Astrocyte (in vitro differentiated cells and primary cell): Measurements from ENCODE around the gene CAPZB. TPM values are rescaled to one million over a fixed set of nuclear protein-coding genes. Genes with fewer than 3 reads are reported as not detected.

Experiments
- DNase-seq: peaks from one replicate; pipeline ENCODE4 v3.0.0-alpha.2; 2010; ENCODE audit warnings: low read depth
- FAIRE-seq: peaks from 2 replicates; lab custom pipeline; 2011; peaks lifted over from hg19 to GRCh38; lab: Jason Lieb, UNC
- H2AFZ ChIP-seq: 2 replicates; pipeline ENCODE4 v1.6.0; 2012; ENCODE audit warnings: low read depth, low read length, inconsistent platforms
- H3K27ac ChIP-seq: 2 replicates; pipeline ENCODE4 v1.5.1; 2011; ENCODE audit warnings: low read depth, low read length, inconsistent platforms
- H3K27me3 ChIP-seq: 2 replicates; pipeline ENCODE4 v1.6.0; 2011; ENCODE audit warnings: low read length, inconsistent platforms; ENCODE audit not compliant: insufficient read depth
- H3K36me3 ChIP-seq: 2 replicates; pipeline ENCODE4 v1.5.1; 2011; ENCODE audit warnings: low read length, inconsistent platforms; ENCODE audit not compliant: insufficient read depth
- H3K4me1 ChIP-seq: 2 replicates; pipeline ENCODE4 v1.5.1; 2011; ENCODE audit warnings: low read length, inconsistent platforms; ENCODE audit not compliant: insufficient read depth
- H3K4me2 ChIP-seq: 2 replicates; pipeline ENCODE4 v1.6.0; 2012; ENCODE audit warnings: low read length, inconsistent platforms
- H3K4me3 ChIP-seq: 2 replicates; pipeline ENCODE4 v1.5.1; 2011; ENCODE audit warnings: low read depth, mild to moderate bottlenecking, low read length, inconsistent platforms; ENCODE audit not compliant: insufficient read depth
- H3K79me2 ChIP-seq: 2 replicates; pipeline ENCODE4 v1.6.0; 2012; ENCODE audit warnings: mild to moderate bottlenecking, low read length, inconsistent platforms; ENCODE audit not compliant: insufficient read depth
- H3K9ac ChIP-seq: 2 replicates; pipeline ENCODE4 v1.6.0; 2012; ENCODE audit warnings: mild to moderate bottlenecking, low read length, inconsistent platforms
- H3K9me3 ChIP-seq: 2 replicates; pipeline ENCODE4 v1.5.1; 2012; ENCODE audit warnings: low read depth, mild to moderate bottlenecking, low read length, inconsistent platforms; ENCODE audit not compliant: insufficient read depth
- H4K20me1 ChIP-seq: 2 replicates; pipeline ENCODE4 v1.6.0; 2012; ENCODE audit warnings: low read length, inconsistent platforms; ENCODE audit not compliant: insufficient read depth
- H3K27ac Mint-ChIP-seq: one replicate; pipeline ENCODE4 v1.8.0; 2021; ENCODE audit warnings: mild to moderate bottlenecking, mixed read lengths; ENCODE audit not compliant: unreplicated experiment
- H3K27me3 Mint-ChIP-seq: one replicate; pipeline ENCODE4 v1.8.0; 2021; ENCODE audit warnings: low read depth, mixed read lengths; ENCODE audit not compliant: unreplicated experiment
- H3K36me3 Mint-ChIP-seq: one replicate; pipeline ENCODE4 v1.8.0; 2021; ENCODE audit warnings: low read depth, mixed read lengths; ENCODE audit not compliant: unreplicated experiment
- H3K4me1 Mint-ChIP-seq: one replicate; pipeline ENCODE4 v1.8.0; 2021; ENCODE audit warnings: low read depth, mixed read lengths; ENCODE audit not compliant: unreplicated experiment
- H3K4me3 Mint-ChIP-seq: one replicate; pipeline ENCODE4 v1.8.0; 2021; ENCODE audit warnings: mild to moderate bottlenecking, moderate library complexity, mixed read lengths; ENCODE audit not compliant: unreplicated experiment
- H3K9me3 Mint-ChIP-seq: one replicate; pipeline ENCODE4 v1.8.0; 2021; ENCODE audit warnings: mild to moderate bottlenecking, mixed read lengths; ENCODE audit not compliant: unreplicated experiment
- EZH2 ChIP-seq: IDR thresholded peaks from 2 replicates; pipeline ENCODE4 v1.6.1; 2012; ENCODE audit warnings: mild to moderate bottlenecking, low read length, inconsistent platforms; ENCODE audit not compliant: insufficient read depth
- total RNA-seq: library from RNA; stranded (reverse); gene quantifications from 2 replicates; pipeline ENCODE4 v1.2.1, GENCODE V29; 2021
- TF ChIP-seq, protein P1 (sequence below): IDR thresholded peaks from 2 replicates; pipeline ENCODE4 v1.5.1; 2011; ENCODE audit warnings: low read depth, mild to moderate bottlenecking, inconsistent platforms, low read length, moderate library complexity; ENCODE audit not compliant: insufficient read depth

CAPZB gene
- total RNA-seq, 1 donor from 2014 or later, result 458 TPM

DNA sequence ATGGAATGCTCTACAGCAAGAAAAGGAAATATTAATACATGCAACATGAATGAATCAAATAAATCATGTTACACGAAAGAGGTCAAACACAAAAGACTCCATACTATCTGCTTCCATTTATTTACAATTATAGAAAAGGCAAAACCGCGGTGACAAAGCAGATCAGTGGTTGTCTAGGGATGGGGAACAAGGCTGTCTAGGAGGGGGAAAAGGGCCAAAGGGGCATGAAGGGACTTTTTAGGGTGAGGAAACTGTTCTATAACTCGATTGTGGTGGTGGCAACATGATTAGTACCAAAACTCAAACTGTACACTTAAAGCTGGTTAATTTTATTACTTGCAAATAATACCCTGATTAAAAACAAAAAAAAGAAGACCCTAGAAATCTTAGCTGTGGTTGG, 20.6 kb downstream of the CAPZB start:
- DNase-seq (no peak), FAIRE-seq (no peak)
- H3K36me3 ChIP-seq, result peaks cover 6% of the 10 kb centered on the region
- peaks cover 19% of the 10 kb centered on the region for H3K4me1 ChIP-seq
- no peaks in the 10 kb centered on the region for H3K9me3 ChIP-seq
- H3K4me1 Mint-ChIP-seq, result peaks cover 50% of the 10 kb centered on the region
- no peak overlapping the region for H3K27ac ChIP-seq
- no peaks in the 10 kb centered on the region for H3K9me3 Mint-ChIP-seq
- no peaks in the 10 kb centered on the region for H3K27me3 ChIP-seq
- H3K79me2 ChIP-seq, result peaks cover 96% of the 10 kb centered on the region
- no peak overlapping the region for H3K4me3 Mint-ChIP-seq
- H3K36me3 Mint-ChIP-seq, result peaks cover 4% of the 10 kb centered on the region
- H3K4me3 ChIP-seq, result no peak overlapping the region
- peaks cover 94% of the 10 kb centered on the region for H4K20me1 ChIP-seq
- H3K27ac Mint-ChIP-seq, result no peak overlapping the region
- H3K4me2 ChIP-seq, result no peak overlapping the region
- TF ChIP-seq EZH2, result no peak
- TF ChIP-seq, protein P1, sequence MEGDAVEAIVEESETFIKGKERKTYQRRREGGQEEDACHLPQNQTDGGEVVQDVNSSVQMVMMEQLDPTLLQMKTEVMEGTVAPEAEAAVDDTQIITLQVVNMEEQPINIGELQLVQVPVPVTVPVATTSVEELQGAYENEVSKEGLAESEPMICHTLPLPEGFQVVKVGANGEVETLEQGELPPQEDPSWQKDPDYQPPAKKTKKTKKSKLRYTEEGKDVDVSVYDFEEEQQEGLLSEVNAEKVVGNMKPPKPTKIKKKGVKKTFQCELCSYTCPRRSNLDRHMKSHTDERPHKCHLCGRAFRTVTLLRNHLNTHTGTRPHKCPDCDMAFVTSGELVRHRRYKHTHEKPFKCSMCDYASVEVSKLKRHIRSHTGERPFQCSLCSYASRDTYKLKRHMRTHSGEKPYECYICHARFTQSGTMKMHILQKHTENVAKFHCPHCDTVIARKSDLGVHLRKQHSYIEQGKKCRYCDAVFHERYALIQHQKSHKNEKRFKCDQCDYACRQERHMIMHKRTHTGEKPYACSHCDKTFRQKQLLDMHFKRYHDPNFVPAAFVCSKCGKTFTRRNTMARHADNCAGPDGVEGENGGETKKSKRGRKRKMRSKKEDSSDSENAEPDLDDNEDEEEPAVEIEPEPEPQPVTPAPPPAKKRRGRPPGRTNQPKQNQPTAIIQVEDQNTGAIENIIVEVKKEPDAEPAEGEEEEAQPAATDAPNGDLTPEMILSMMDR, result no peak
- H3K9ac ChIP-seq, result no peak overlapping the region
- no peak overlapping the region for H2AFZ ChIP-seq
- H3K27me3 Mint-ChIP-seq, result no peaks in the 10 kb centered on the region

DNA sequence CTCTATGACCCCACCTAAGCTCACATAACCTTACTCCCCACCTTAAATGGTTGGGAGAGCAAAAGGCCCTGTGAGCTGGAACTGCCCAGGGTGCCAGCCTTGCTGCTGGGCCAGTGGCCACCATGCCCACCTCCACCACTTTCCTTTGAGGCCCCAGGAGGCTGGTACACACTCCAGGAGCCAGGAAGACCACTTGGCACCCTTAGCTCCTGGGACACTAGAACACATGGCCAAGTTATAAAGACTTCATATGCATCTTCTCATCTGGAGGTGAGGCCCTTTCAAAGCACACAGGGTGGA, 21.9 kb downstream of the CAPZB start:
- Mint-ChIP-seq H3K27ac (no peak overlapping the region), H3K27me3 (no peaks in the 10 kb centered on the region), H3K4me3 (no peak overlapping the region), H3K9me3 (no peaks in the 10 kb centered on the region), H3K36me3 (peaks cover 2% of the 10 kb centered on the region), H3K4me1 (peaks cover 47% of the 10 kb centered on the region)
- no peak for FAIRE-seq
- Histone ChIP-seq H3K79me2 (peaks cover 96% of the 10 kb centered on the region), H3K27me3 (no peaks in the 10 kb centered on the region), H4K20me1 (peaks cover 94% of the 10 kb centered on the region), H3K4me2 (no peak overlapping the region), H3K27ac (no peak overlapping the region), H3K36me3 (peaks cover 9% of the 10 kb centered on the region), H3K4me3 (no peak overlapping the region), H3K9me3 (no peaks in the 10 kb centered on the region), H3K4me1 (peaks cover 7% of the 10 kb centered on the region), H2AFZ (no peak overlapping the region), H3K9ac (no peak overlapping the region)
- no peak for TF ChIP-seq EZH2
- TF ChIP-seq, protein P1, result no peak
- DNase-seq, result no peak

DNA sequence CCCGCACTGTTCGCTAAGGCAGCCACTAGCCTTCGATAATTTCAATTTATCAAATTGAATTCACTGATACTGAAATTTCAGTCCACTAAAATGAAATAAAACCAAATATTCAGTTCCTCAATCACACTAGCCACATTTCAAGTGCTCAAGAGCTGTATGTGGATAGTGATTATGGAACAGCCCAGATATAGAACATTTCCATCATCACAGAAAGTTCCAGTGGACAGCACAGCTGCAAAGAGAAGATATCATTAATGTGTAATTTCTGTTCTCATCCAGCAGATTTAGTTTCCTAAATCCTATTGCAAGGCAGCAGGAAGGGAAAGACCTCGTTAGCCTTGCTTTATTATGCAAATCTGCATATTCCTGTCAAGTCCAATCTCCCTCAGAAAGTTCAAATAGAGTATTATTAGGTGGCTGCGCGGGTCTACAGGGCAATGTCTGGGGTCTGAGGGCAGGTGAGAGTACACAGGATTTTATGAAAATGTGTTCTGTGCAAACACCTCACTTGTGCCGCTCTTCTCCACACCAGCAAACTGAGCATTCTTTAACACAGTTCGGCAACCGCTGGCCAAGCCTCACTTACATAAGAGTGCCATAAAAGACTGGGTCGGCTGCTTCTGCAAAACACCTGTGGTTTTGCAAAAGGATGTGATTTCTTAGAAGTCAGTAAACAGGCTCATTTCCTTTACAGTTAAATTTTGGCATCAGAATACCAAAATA, 22.4 kb downstream of the CAPZB start:
- TF ChIP-seq, protein P1, result no peak
- TF ChIP-seq EZH2, result no peak
- Histone ChIP-seq H3K4me3 (no peak overlapping the region), H3K9ac (no peak overlapping the region), H3K4me1 (peaks cover 3% of the 10 kb centered on the region), H3K9me3 (no peaks in the 10 kb centered on the region), H3K27ac (no peak overlapping the region), H3K79me2 (peaks cover 95% of the 10 kb centered on the region), H4K20me1 (peaks cover 93% of the 10 kb centered on the region), H3K27me3 (no peaks in the 10 kb centered on the region), H3K4me2 (no peak overlapping the region), H3K36me3 (peaks cover 9% of the 10 kb centered on the region), H2AFZ (no peak overlapping the region)
- Mint-ChIP-seq H3K4me3 (no peak overlapping the region), H3K27ac (no peak overlapping the region), H3K9me3 (no peaks in the 10 kb centered on the region), H3K36me3 (peaks cover 2% of the 10 kb centered on the region), H3K27me3 (no peaks in the 10 kb centered on the region), H3K4me1 (peaks cover 42% of the 10 kb centered on the region)
- DNase-seq (no peak), FAIRE-seq (no peak)
